ENCODE measurements around the gene ANO10.

ANO10 gene

GRCh38 chr3:43338295-43338694 is 283.5 kb downstream of the ANO10 start:
- TF ChIP-seq CTCF (IDR thresholded peaks at IDR 0.05; ENCODE audit: borderline replicate concordance, control extremely low read depth, extremely low read depth, insufficient read depth, missing control alignments): no peak
- no peak for DNase-seq (ENCODE audit: low spot score)
- in situ Hi-C loops (cut with MboI; ENCODE audit: low sequenced_read_pairs, unreplicated experiment): no loop called here

DNA sequence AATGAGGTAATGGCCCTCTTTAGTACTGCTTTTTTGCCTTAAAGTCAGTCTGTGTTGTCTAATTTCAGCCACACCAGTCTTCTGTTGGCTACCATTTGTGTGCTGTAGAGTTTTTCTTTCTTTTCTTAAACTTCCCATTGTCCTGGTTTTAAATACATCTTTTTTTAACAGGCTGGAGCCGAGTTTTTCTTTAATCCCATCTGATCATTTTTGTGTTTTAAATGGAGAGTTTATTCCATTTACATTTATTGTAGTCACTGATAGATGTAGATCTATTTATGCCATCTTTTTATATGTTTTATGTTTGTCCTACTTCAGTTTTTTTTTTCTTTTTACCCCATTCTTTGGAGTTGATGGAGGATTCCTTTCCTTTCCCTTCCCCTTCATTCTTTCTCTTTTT is 286.0 kb downstream of the ANO10 start:
- no peak for TF ChIP-seq CTCF (IDR thresholded peaks at IDR 0.05; ENCODE audit: borderline replicate concordance, control extremely low read depth, extremely low read depth, insufficient read depth, missing control alignments)
- in situ Hi-C loops (cut with MboI; ENCODE audit: low sequenced_read_pairs, unreplicated experiment): no loop called here
- no peak for DNase-seq (ENCODE audit: low spot score)

- no peak for DNase-seq (ENCODE audit: low spot score)
- in situ Hi-C loops (cut with MboI; ENCODE audit: low sequenced_read_pairs, unreplicated experiment): no loop called here
- TF ChIP-seq CTCF (IDR thresholded peaks at IDR 0.05; ENCODE audit: borderline replicate concordance, control extremely low read depth, extremely low read depth, insufficient read depth, missing control alignments): no peak
Observed at GRCh38 chr3:43334976-43335375, 286.8 kb downstream of the ANO10 start.

GRCh38 chr3:43331381-43331780 is 290.4 kb downstream of the ANO10 start:
- TF ChIP-seq CTCF (IDR thresholded peaks at IDR 0.05; ENCODE audit: borderline replicate concordance, control extremely low read depth, extremely low read depth, insufficient read depth, missing control alignments): no peak
- DNase-seq (ENCODE audit: low spot score): no peak
- in situ Hi-C loops (cut with MboI; ENCODE audit: low sequenced_read_pairs, unreplicated experiment): no loop called here

GRCh38 chr3:43330981-43331380 is 290.8 kb downstream of the ANO10 start:
- in situ Hi-C loops (cut with MboI; ENCODE audit: low sequenced_read_pairs, unreplicated experiment): no loop called here
- no peak for TF ChIP-seq CTCF (IDR thresholded peaks at IDR 0.05; ENCODE audit: borderline replicate concordance, control extremely low read depth, extremely low read depth, insufficient read depth, missing control alignments)
- no peak for DNase-seq (ENCODE audit: low spot score)

DNA sequence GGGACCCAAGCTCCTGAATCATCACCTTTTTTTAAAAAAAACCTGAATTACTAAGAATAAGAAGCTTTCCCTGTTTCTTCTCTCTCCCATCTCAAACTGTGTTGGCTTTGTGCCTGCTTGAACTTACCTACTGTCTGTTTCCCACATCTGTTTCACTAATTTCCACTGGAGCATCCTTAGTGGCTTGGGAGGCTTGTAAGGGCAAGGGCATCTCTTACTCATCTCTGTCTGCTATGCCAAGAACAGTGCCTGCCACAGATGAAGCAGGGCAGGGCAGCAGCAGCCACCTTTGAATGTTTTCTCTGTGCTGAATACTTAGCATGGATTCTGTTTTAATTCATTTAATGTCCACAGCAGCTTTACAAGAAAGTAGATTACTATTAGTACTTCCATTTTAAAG is 293.2 kb downstream of the ANO10 start:
- DNase-seq (ENCODE audit: low spot score): no peak

More for the DNA sequence above, 293.2 kb downstream of the ANO10 start:
- TF ChIP-seq CTCF (IDR thresholded peaks at IDR 0.05; ENCODE audit: borderline replicate concordance, control extremely low read depth, extremely low read depth, insufficient read depth, missing control alignments): no peak
- in situ Hi-C loops (cut with MboI; ENCODE audit: low sequenced_read_pairs, unreplicated experiment): no loop called here
